Natural killer cell (primary cell): ENCODE data around the gene ADCY9. TPM values are rescaled to one million over a fixed set of nuclear protein-coding genes. Genes with fewer than 3 reads are reported as not detected.

Experiments used
- ATAC-seq, 3 donors: fragments of 150-1000 bp in 2 of 3; fragments of 200-7000 bp in 1 of 3; cut with Tn5 transposase; 1 replicate in 1 of 3; 2 replicates in 2 of 3; pipeline ENCODE4 v1.10.0; 2021; ENCODE audit warnings: mild to moderate bottlenecking in 2 of 3, moderate library complexity in 2 of 3
- DNase-seq, 2 donors: peaks; one replicate each; pipeline versions ENCODE4 v3.0.0 to v3.0.0-alpha.2; 2013 to 2021; ENCODE audit warnings: mixed read lengths in 1 of 2
- H3K27ac ChIP-seq: one replicate; pipeline ENCODE4 v1.5.1; 2013; ENCODE audit warnings: mild to moderate bottlenecking, low read length
- H3K27me3 ChIP-seq: one replicate; pipeline ENCODE4 v1.6.1; 2013; ENCODE audit warnings: low read length; ENCODE audit not compliant: control insufficient read depth, insufficient read depth
- H3K36me3 ChIP-seq: one replicate; pipeline ENCODE4 v1.6.1; 2013; ENCODE audit warnings: low read length; ENCODE audit not compliant: control insufficient read depth, insufficient read depth
- H3K4me1 ChIP-seq: one replicate; pipeline ENCODE4 v1.6.1; 2013; ENCODE audit warnings: low read length; ENCODE audit not compliant: control insufficient read depth, insufficient read depth
- H3K4me3 ChIP-seq: one replicate; pipeline ENCODE4 v1.5.1; 2013; ENCODE audit warnings: low read length
- H3K9me3 ChIP-seq: one replicate; pipeline ENCODE4 v1.6.1; 2013; ENCODE audit warnings: low read length; ENCODE audit not compliant: control insufficient read depth, insufficient read depth
- H3K27ac Mint-ChIP-seq, 2 donors: one replicate each; pipeline ENCODE4 v1.8.0; 2022; ENCODE audit warnings: mild to moderate bottlenecking in 2 of 2, mixed read lengths in 2 of 2, moderate library complexity in 1 of 2
- H3K27me3 Mint-ChIP-seq, 2 donors: one replicate each; pipeline ENCODE4 v1.8.0; 2022; ENCODE audit warnings: low read depth in 2 of 2, mixed read lengths in 2 of 2
- H3K36me3 Mint-ChIP-seq: one replicate; pipeline ENCODE4 v1.8.0; 2022; ENCODE audit warnings: mixed read lengths
- H3K4me1 Mint-ChIP-seq, 2 donors: one replicate each; pipeline ENCODE4 v1.8.0; 2022; ENCODE audit warnings: mixed read lengths in 2 of 2
- H3K4me3 Mint-ChIP-seq: one replicate; pipeline ENCODE4 v1.8.0; 2022; ENCODE audit warnings: mild to moderate bottlenecking, moderate library complexity, mixed read lengths
- H3K9me3 Mint-ChIP-seq, 2 donors: one replicate each; pipeline ENCODE4 v1.8.0; 2022; ENCODE audit warnings: mixed read lengths in 2 of 2
- CTCF ChIP-seq: fragments of 200-600 bp; IDR thresholded peaks from one replicate; pipeline ENCODE4 v1.8.0; 2022; ENCODE audit warnings: antibody characterized with exemption
- WGBS: methylation state at CpG from one replicate; pipeline ENCODE4 v1.1.7; 2013; ENCODE audit warnings: missing lambda C conversion rate; ENCODE audit not compliant: insufficient coverage; 5-methylcytosine and 5-hydroxymethylcytosine counted together
- intact Hi-C: fragments of 100-400 bp; cut with micrococcal nuclease; formaldehyde crosslinking; loops from one replicate; pipeline ENCODE4 v1.14.2; 2022
- total RNA-seq, 4 donors: library from RNA; stranded (reverse); fragments of 120-200 nt in 1 of 4; gene quantifications; one replicate each; pipeline versions ENCODE4 v1.2.3 to v1.2.4, GENCODE V29; 2013 to 2022

Gene ADCY9
- total RNA-seq, 3 donors from 2014 or later (not counting 1 experiment from before 2014, with no cell fraction given) = 28.0 to 52.4 (median 38.3) TPM

DNA sequence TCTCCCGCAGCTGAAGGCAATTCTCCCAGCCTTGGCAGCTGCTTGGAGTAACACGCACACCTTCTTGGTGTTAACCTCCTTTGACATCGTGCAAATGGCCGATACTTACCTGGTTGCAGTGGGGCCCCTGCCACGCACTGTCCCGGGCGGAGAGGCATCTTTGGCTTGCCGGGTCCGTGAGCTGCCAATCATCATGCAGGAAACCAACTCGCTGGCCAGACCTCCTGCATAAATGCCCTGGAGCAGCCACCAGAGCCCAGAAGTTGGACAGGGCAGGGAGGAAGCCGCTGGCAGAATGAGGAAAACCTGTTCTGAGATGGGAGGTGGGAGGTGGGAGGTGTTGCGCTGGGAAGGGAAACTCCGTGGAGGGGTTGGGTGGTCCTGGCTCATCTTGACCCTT is 194.0 kb downstream of the ADCY9 start:
- Mint-ChIP-seq H3K4me1 (no peaks in the 10 kb centered on the region), H3K36me3 (no peaks in the 10 kb centered on the region), H3K27me3 (peaks cover 10 to 14% of the 10 kb centered on the region in 2 donors), H3K9me3 (peaks cover 3% of the 10 kb centered on the region in 2 donors), H3K27ac (no peak overlapping the region), H3K4me3 (no peak overlapping the region)
- no peak for DNase-seq
- no peak for TF ChIP-seq CTCF
- H3K36me3 ChIP-seq = no peaks in the 10 kb centered on the region
- H3K4me3 ChIP-seq = no peak overlapping the region
- no peak overlapping the region for H3K27ac ChIP-seq
- no peak for ATAC-seq
- H3K4me1 ChIP-seq = no peaks in the 10 kb centered on the region
- intact Hi-C loops = no loop called here
- 74% methylated on average over 13 of the region's 13 CpGs for WGBS
- H3K27me3 ChIP-seq = no peaks in the 10 kb centered on the region
- peaks cover 1% of the 10 kb centered on the region for H3K9me3 ChIP-seq

GRCh38 chr16:3920206-3920605 is 196.0 kb downstream of the ADCY9 start:
- H3K27me3 Mint-ChIP-seq = peaks cover 6 to 8% of the 10 kb centered on the region in 2 donors
- no peak overlapping the region for H3K4me3 Mint-ChIP-seq
- no peaks in the 10 kb centered on the region for H3K4me1 ChIP-seq
- H3K36me3 ChIP-seq = no peaks in the 10 kb centered on the region
- H3K27ac Mint-ChIP-seq = no peak overlapping the region
- H3K4me1 Mint-ChIP-seq = no peaks in the 10 kb centered on the region
- no peaks in the 10 kb centered on the region for H3K27me3 ChIP-seq
- intact Hi-C loops = no loop called here
- no peaks in the 10 kb centered on the region for H3K36me3 Mint-ChIP-seq
- peaks cover 6% of the 10 kb centered on the region for H3K9me3 ChIP-seq
- no peak overlapping the region for H3K4me3 ChIP-seq
- DNase-seq (no peak), ATAC-seq (no peak)
- peaks cover 3% of the 10 kb centered on the region in 2 donors for H3K9me3 Mint-ChIP-seq
- H3K27ac ChIP-seq = no peak overlapping the region
- TF ChIP-seq CTCF = no peak
- WGBS = 80% methylated on average over 7 of the region's 8 CpGs

DNA sequence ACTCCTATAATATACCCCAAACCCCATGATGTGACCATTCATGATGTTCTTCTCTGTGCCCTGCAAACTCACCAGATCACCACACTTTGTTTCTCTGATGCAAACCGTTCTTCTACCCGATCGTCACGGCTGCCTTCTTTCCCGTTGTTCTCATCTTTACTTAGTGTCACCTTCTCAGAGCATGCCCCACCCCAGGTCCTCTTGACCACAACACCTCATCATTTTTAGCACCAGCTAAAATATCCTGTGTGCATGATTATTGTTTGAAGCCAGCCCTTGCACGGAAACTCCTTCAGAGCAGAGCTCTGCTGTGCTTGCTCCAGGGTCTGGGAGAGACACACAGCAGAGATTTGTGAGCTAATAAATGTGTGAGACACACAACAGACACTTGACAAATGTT is 196.8 kb downstream of the ADCY9 start:
- no peak for TF ChIP-seq CTCF
- ATAC-seq (no peak), DNase-seq (no peak)
- H3K4me3 Mint-ChIP-seq = no peak overlapping the region
- intact Hi-C loops = no loop called here
- H3K27ac ChIP-seq = no peak overlapping the region
- no peak overlapping the region for H3K4me3 ChIP-seq
- no peaks in the 10 kb centered on the region for H3K4me1 ChIP-seq
- no peaks in the 10 kb centered on the region for H3K36me3 ChIP-seq
- H3K9me3 ChIP-seq = peaks cover 6% of the 10 kb centered on the region
- no peaks in the 10 kb centered on the region for H3K27me3 ChIP-seq
- H3K27ac Mint-ChIP-seq = no peak overlapping the region
- H3K27me3 Mint-ChIP-seq = peaks cover 6 to 8% of the 10 kb centered on the region in 2 donors
- H3K36me3 Mint-ChIP-seq = no peaks in the 10 kb centered on the region
- H3K4me1 Mint-ChIP-seq = no peaks in the 10 kb centered on the region
- peaks cover 3% of the 10 kb centered on the region in 2 donors for H3K9me3 Mint-ChIP-seq
- WGBS = 78% methylated on average over 6 of the region's 6 CpGs
